ENCODE measurements around the gene ABI3BP. TPM values are rescaled to one million over a fixed set of nuclear protein-coding genes. Genes with fewer than 3 reads are reported as not detected.

Gene ABI3BP
- total RNA-seq, 1 experiment from 2014 or later, result 5.2 TPM

- CTCF ChIA-PET, result no interaction called here
- Mint-ChIP-seq H3K27ac (ENCODE audit: unreplicated experiment) (no peak overlapping the region), H3K4me3 (ENCODE audit: low read depth, unreplicated experiment) (no peak overlapping the region)
These were observed 140.4 kb downstream of the ABI3BP start for GRCh38 chr3:100852840-100853239.

GRCh38 chr3:100850701-100851100, 142.5 kb downstream of the ABI3BP start:
- peaks cover 5% of the 10 kb centered on the region for H3K36me3 Mint-ChIP-seq (ENCODE audit: insufficient read depth, unreplicated experiment)
- TF ChIP-seq CTCF (IDR thresholded peaks at IDR 0.05; ENCODE audit: unreplicated experiment), result no peak
- no peak overlapping the region for H3K4me3 Mint-ChIP-seq (ENCODE audit: low read depth, unreplicated experiment)
- H3K4me1 Mint-ChIP-seq (ENCODE audit: low read depth, unreplicated experiment), result no peaks in the 10 kb centered on the region
- H3K9me3 Mint-ChIP-seq (ENCODE audit: low read depth, unreplicated experiment), result no peaks in the 10 kb centered on the region
- BruUV-seq (replicated peaks), result no TSS peak
- H3K27me3 Mint-ChIP-seq (ENCODE audit: unreplicated experiment), result no peaks in the 10 kb centered on the region
- intact Hi-C loops (cut with micrococcal nuclease; ENCODE audit: unreplicated experiment), result no loop called here
- H3K27ac Mint-ChIP-seq (ENCODE audit: unreplicated experiment), result no peak overlapping the region
- DNase-seq, result no peak
- CTCF ChIA-PET, result no interaction called here

More at GRCh38 chr3:100852840-100853239, 140.4 kb downstream of the ABI3BP start:
- Mint-ChIP-seq H3K9me3 (ENCODE audit: low read depth, unreplicated experiment) (no peaks in the 10 kb centered on the region), H3K4me1 (ENCODE audit: low read depth, unreplicated experiment) (no peaks in the 10 kb centered on the region), H3K36me3 (ENCODE audit: insufficient read depth, unreplicated experiment) (peaks cover 3% of the 10 kb centered on the region), H3K27me3 (ENCODE audit: unreplicated experiment) (no peaks in the 10 kb centered on the region)
- intact Hi-C loops (cut with micrococcal nuclease; ENCODE audit: unreplicated experiment), result no loop called here
- TF ChIP-seq CTCF (IDR thresholded peaks at IDR 0.05; ENCODE audit: unreplicated experiment), result no peak
- DNase-seq, result no peak
- no TSS peak for BruUV-seq (replicated peaks)

DNA sequence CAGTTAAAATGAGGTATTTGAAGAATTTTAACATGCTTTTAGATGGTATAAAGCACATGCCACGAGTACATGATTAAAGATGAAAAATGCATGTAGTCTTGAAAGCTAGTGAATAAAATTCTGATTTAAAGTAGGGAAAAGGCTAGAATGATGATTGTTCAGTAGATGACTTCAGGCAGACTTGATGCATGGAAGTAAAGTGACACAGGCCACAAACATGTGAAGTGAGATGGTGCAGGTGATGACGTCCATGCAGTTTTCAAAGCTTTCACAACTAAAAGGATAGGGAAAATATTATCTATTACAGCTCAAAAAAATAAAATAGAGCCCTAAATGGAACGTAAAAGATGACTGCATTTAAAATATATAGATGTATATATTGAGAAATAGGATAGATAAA, 143.1 kb downstream of the ABI3BP start:
- Mint-ChIP-seq H3K9me3 (ENCODE audit: low read depth, unreplicated experiment) (no peaks in the 10 kb centered on the region), H3K27me3 (ENCODE audit: unreplicated experiment) (no peaks in the 10 kb centered on the region), H3K36me3 (ENCODE audit: insufficient read depth, unreplicated experiment) (peaks cover 5% of the 10 kb centered on the region), H3K4me3 (ENCODE audit: low read depth, unreplicated experiment) (no peak overlapping the region), H3K4me1 (ENCODE audit: low read depth, unreplicated experiment) (no peaks in the 10 kb centered on the region), H3K27ac (ENCODE audit: unreplicated experiment) (no peak overlapping the region)
- no TSS peak for BruUV-seq (replicated peaks)
- intact Hi-C loops (cut with micrococcal nuclease; ENCODE audit: unreplicated experiment), result no loop called here
- CTCF ChIA-PET, result interaction anchor here (0.7 kb wide), 1 partner anchor 35 kb away, joined by 3 read pairs; no protein-coding TSS in a partner anchor
- TF ChIP-seq CTCF (IDR thresholded peaks at IDR 0.05; ENCODE audit: unreplicated experiment), result no peak
- no peak for DNase-seq

GRCh38 chr3:100844063-100844936, 148.9 kb downstream of the ABI3BP start:
- BruUV-seq (replicated peaks), result no TSS peak
- Mint-ChIP-seq H3K27ac (ENCODE audit: unreplicated experiment) (no peak overlapping the region), H3K36me3 (ENCODE audit: insufficient read depth, unreplicated experiment) (peaks cover 5% of the 10 kb centered on the region), H3K4me3 (ENCODE audit: low read depth, unreplicated experiment) (no peak overlapping the region), H3K4me1 (ENCODE audit: low read depth, unreplicated experiment) (peaks cover 8% of the 10 kb centered on the region), H3K27me3 (ENCODE audit: unreplicated experiment) (no peaks in the 10 kb centered on the region), H3K9me3 (ENCODE audit: low read depth, unreplicated experiment) (no peaks in the 10 kb centered on the region)
- intact Hi-C loops (cut with micrococcal nuclease; ENCODE audit: unreplicated experiment), result no loop called here
- CTCF ChIA-PET, result no interaction called here
- no peak for TF ChIP-seq CTCF (IDR thresholded peaks at IDR 0.05; ENCODE audit: unreplicated experiment)
- no peak for DNase-seq

Measured in Calu3 (cell line).